ENCODE results near the gene ATAD3A. TPM values are rescaled to one million over a fixed set of nuclear protein-coding genes. Genes with fewer than 3 reads are reported as not detected.

Gene ATAD3A
- total RNA-seq, 4 donors from 2014 or later = 14.9 to 72.6 (median 24.4) TPM

DNA sequence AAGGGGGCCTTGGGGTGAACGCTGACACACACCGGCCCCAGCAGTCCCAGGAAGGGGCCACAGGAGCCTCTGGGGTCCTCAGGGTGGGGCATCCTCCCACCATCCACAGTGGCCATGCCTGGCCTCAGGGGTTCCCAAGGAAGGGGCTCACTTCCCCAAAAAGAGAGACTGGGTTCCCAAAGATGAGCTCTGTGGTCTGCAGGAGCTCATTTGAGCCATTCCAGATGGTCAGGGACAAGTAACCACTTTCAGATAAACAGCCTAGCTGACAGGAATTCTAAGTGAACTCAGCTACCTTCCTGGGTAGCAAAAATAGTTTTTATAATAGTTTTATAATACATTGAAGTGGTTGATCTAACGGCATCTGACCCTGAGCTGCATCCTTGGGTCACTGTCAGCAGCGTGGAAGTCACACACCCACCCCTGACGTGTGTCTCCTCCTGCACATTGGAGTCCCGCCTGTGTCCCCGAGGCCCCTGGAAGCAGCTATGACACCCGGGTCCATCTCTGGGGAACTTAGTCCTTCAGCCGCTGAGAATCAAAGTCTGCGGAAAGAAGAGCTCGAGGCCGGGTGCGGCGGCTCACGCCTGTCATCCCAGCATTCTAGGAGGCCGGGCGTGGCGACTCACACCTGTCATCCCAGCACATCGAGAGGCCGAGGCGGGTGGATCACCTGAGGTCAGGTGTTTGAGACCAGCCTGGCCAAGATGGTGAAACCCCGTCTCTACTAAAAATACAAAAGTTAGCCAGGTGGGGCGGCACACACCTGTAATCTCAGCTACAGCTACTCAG lies 34.2 kb downstream of the ATAD3A start:
- Histone ChIP-seq H3K9me3 (no peaks in the 10 kb centered on the region), H3K27ac (no peak overlapping the region), H3K36me3 (peaks cover 0 to 20% (median 0%) of the 10 kb centered on the region in 3 donors), H3K4me3 (no peak overlapping the region), H3K27me3 (no peaks in the 10 kb centered on the region), H3K4me1 (peaks cover 0 to 4% (median 0%) of the 10 kb centered on the region in 4 donors)
- DNase-seq = no peak
- TF ChIP-seq, protein P1, sequence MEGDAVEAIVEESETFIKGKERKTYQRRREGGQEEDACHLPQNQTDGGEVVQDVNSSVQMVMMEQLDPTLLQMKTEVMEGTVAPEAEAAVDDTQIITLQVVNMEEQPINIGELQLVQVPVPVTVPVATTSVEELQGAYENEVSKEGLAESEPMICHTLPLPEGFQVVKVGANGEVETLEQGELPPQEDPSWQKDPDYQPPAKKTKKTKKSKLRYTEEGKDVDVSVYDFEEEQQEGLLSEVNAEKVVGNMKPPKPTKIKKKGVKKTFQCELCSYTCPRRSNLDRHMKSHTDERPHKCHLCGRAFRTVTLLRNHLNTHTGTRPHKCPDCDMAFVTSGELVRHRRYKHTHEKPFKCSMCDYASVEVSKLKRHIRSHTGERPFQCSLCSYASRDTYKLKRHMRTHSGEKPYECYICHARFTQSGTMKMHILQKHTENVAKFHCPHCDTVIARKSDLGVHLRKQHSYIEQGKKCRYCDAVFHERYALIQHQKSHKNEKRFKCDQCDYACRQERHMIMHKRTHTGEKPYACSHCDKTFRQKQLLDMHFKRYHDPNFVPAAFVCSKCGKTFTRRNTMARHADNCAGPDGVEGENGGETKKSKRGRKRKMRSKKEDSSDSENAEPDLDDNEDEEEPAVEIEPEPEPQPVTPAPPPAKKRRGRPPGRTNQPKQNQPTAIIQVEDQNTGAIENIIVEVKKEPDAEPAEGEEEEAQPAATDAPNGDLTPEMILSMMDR (IDR thresholded peaks at IDR 0.05) = no peak
- TF ChIP-seq POLR2A (IDR thresholded peaks at IDR 0.05) = no peak

DNA sequence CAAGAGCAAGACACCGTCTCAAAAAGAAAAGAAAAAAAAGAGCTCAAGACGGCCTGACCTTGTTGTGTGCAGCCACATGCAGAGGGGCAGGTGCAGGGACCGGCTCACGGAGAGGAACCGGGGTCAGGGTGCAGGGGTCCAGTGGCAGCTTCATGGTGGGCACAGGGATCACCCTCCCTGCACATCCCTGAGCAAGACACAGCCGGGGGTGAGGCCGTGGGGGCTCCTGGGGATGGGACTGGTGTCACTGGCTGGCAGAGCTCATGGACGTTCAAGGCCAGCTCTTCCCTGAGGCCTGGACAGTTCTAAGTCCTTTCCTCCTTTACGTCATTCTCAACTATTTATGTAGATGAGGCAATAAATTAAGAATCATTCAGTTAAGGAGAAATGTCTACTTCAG lies 35.0 kb downstream of the ATAD3A start:
- Histone ChIP-seq H3K4me3 (no peak overlapping the region), H3K27ac (no peak overlapping the region), H3K9me3 (no peaks in the 10 kb centered on the region), H3K36me3 (peaks cover 0 to 14% (median 0%) of the 10 kb centered on the region in 3 donors), H3K4me1 (no peaks in the 10 kb centered on the region), H3K27me3 (no peaks in the 10 kb centered on the region)
- DNase-seq = no peak
- no peak for TF ChIP-seq POLR2A (IDR thresholded peaks at IDR 0.05)
- TF ChIP-seq, protein P1 (IDR thresholded peaks at IDR 0.05) = no peak

DNA sequence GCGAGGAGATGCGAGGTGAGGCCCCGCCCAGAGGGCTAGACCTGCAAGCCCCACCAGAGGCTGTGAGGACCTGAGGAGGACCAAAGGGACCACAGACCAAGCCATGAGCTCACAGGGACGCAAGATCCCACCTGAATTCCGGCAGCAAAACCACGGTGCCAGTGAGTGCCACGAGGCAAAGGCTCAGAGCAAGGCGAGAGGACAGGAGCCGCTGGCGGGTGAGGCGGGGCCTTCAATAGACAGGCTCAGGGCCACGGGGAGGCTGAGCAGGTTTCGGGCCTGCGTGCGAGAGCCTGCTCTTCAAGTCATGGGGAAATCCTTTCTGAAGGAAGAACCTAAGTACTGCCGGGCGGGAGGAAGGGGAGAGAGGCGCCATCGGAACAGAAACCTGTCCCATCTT lies 35.5 kb downstream of the ATAD3A start:
- Histone ChIP-seq H3K36me3 (peaks cover 0 to 9% (median 0%) of the 10 kb centered on the region in 3 donors), H3K4me3 (no peak overlapping the region), H3K4me1 (no peaks in the 10 kb centered on the region), H3K9me3 (no peaks in the 10 kb centered on the region), H3K27ac (no peak overlapping the region), H3K27me3 (no peaks in the 10 kb centered on the region)
- DNase-seq = no peak
- TF ChIP-seq POLR2A (IDR thresholded peaks at IDR 0.05) = no peak
- TF ChIP-seq, protein P1 (IDR thresholded peaks at IDR 0.05) = no peak

DNA sequence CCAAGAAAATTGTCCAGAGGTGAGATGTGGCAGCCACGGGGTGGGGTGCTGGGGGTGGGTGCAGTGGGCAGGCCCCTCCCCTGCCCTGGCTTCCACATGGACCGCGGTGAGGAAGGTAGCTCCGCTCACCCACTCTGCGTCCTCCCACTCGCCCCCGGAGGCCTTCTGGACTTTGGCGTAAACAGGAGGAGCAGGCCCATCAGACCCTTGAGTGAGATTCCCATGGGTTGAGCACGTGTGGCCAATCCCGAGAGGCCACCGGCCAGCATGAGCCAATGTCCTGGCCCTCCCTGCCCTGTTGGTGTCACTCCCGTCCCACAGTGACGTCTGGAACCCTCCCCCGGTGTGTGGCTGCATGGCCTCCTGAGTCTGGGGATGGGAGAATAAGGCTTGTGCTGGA lies 36.6 kb downstream of the ATAD3A start:
- TF ChIP-seq POLR2A (IDR thresholded peaks at IDR 0.05) = no peak
- TF ChIP-seq, protein P1 (IDR thresholded peaks at IDR 0.05) = no peak
- no peak for DNase-seq
- Histone ChIP-seq H3K9me3 (no peaks in the 10 kb centered on the region), H3K36me3 (no peaks in the 10 kb centered on the region), H3K27ac (no peak overlapping the region), H3K4me3 (no peak overlapping the region), H3K27me3 (no peaks in the 10 kb centered on the region), H3K4me1 (no peaks in the 10 kb centered on the region)

DNA sequence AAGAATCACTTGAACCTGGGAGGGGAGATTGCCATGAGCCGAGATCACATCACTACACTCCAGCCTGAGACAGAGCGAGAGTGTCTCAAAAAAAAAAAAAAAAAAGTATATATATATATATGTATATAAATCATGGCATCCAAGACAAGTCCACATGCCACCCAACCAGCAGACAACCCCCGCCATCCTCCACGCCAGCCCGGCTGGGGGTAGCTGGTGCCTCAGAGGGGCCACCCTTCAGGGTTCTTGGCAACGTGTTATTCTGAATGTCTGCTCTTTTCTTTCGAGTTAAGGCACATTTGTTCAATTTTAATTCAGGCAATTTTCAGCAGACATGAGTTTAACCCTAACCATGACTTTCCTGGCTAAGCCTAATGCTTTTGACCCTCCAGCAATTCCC lies 38.1 kb downstream of the ATAD3A start:
- no peaks in the 10 kb centered on the region for H3K36me3 ChIP-seq
- H3K9me3 ChIP-seq = no peaks in the 10 kb centered on the region
- H3K27ac ChIP-seq = no peak overlapping the region
- no peak for TF ChIP-seq POLR2A (IDR thresholded peaks at IDR 0.05)
- TF ChIP-seq, protein P1 (IDR thresholded peaks at IDR 0.05) = no peak
- no peak overlapping the region for H3K4me3 ChIP-seq
- H3K4me1 ChIP-seq = peaks cover 0 to 5% (median 0%) of the 10 kb centered on the region in 4 donors
- H3K27me3 ChIP-seq = no peaks in the 10 kb centered on the region
- DNase-seq = no peak

All from Peyer's patch (tissue), 4 donors.